GM12801 (cell line): ENCODE measurements around the gene SLC16A9.

ENCODE experiments used
- TF ChIP-seq, protein P1 (sequence below): IDR thresholded peaks from one replicate; pipeline ENCODE4 v1.5.1; 2011; ENCODE audit warnings: control low read depth; ENCODE audit not compliant: insufficient read length; ENCODE audit errors: extremely low read depth

SLC16A9 gene, protein sequence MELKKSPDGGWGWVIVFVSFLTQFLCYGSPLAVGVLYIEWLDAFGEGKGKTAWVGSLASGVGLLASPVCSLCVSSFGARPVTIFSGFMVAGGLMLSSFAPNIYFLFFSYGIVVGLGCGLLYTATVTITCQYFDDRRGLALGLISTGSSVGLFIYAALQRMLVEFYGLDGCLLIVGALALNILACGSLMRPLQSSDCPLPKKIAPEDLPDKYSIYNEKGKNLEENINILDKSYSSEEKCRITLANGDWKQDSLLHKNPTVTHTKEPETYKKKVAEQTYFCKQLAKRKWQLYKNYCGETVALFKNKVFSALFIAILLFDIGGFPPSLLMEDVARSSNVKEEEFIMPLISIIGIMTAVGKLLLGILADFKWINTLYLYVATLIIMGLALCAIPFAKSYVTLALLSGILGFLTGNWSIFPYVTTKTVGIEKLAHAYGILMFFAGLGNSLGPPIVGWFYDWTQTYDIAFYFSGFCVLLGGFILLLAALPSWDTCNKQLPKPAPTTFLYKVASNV

DNA sequence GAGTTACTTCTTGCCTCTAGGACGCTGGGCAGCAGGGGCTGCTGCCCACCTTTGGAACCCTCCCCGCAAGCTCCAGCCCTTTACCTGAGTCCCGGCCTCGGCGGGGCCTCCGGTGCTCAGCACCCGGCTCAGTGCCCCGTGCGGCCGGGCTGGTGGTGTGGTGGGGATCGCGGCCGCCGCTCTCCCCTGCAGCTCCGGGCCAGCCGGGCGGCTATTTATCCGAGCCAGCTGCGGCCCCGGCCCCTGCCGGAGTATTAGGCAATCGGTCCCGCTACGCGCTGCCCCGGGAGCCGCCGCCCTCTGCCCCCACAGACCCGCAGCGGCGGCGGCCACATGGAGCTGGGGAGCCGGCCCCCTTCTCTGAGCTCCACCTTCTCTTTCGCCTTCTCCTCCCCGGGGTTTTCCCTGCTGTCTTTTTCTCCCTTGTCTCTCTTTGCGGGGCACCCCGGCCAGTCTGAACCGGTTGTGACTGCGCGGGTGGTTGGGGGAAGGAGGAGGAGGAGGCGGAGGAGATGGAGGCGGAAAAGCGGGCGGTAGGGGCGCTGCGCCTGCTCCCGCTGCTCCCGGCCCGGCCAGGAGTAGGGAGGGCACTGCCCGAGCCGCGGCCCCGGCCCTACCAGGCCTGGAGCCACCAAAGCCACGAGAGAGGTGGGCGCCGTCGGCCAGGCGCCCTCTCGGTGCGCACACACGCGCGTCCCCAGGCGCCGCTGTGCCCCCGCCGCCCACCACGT, at the start of gene SLC16A9:
SLC16A9 (minus strand) TSS at position 456 of the 731 bp plus-strand sequence. CDS start 25,559 bp downstream, outside the sequence.
- TF ChIP-seq, protein P1, sequence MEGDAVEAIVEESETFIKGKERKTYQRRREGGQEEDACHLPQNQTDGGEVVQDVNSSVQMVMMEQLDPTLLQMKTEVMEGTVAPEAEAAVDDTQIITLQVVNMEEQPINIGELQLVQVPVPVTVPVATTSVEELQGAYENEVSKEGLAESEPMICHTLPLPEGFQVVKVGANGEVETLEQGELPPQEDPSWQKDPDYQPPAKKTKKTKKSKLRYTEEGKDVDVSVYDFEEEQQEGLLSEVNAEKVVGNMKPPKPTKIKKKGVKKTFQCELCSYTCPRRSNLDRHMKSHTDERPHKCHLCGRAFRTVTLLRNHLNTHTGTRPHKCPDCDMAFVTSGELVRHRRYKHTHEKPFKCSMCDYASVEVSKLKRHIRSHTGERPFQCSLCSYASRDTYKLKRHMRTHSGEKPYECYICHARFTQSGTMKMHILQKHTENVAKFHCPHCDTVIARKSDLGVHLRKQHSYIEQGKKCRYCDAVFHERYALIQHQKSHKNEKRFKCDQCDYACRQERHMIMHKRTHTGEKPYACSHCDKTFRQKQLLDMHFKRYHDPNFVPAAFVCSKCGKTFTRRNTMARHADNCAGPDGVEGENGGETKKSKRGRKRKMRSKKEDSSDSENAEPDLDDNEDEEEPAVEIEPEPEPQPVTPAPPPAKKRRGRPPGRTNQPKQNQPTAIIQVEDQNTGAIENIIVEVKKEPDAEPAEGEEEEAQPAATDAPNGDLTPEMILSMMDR = no peak

DNA sequence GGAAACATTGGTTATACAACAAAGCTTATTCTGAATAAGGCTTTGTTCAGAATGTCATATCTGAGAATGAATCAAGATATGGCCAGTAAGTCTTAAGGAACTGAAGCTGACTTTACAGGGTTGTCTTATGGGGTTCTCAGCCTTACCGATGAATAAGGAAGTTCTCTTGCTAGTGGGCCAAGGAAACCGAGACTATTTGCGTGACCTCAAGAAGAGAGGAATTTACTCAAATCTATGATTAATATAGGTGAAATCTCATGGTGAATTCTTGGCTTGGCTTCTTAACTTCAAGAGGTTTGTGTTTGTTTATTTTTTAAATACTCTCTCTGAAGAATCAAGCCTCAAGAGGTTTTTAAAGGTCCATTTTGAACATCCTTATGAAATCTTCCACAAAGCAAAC, 48.3 kb upstream of the SLC16A9 start:
- TF ChIP-seq, protein P1 = no peak

DNA sequence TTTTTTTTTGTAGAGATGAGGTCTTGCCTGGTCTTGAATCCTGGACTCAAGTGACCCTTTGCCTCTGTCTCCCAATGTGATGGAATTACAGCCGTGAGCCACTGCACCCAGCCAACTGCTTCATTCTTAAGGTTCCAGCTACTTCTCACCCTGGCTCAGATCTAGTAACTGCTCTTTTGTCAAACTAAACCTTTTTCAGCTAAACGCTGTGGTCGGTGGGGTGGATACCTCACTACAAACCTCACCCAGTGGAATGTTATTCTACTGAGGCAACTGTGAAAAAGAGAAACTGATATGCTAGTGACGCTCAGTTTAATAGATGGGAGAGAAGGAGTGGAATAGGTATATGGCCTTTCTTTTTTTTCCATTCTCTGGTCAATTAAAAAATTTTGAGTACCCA, 45.3 kb upstream of the SLC16A9 start:
- TF ChIP-seq, protein P1 = no peak

DNA sequence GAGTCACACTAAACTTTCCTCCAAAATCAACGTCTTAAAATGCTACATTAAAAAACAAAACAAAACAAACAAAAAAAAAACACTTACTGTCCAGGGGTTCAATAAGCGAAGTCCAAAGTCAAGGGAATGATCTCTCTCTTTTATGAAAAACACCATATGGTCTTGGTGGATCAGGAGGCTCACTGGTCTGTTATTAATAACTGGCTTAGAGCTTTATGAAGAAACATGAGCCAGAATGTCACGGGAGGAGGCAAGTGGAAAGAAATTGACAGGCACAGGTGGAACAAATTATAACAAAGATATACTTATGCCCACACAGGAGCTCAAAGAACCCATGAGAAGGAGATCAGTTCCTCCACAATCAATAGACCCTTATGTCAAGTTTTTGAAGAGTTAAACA, 43.6 kb upstream of the SLC16A9 start, which contains the start of gene MRLN:
MRLN (minus strand) TSS at position 189 of the 400 bp plus-strand sequence.
- TF ChIP-seq, protein P1 = no peak

DNA sequence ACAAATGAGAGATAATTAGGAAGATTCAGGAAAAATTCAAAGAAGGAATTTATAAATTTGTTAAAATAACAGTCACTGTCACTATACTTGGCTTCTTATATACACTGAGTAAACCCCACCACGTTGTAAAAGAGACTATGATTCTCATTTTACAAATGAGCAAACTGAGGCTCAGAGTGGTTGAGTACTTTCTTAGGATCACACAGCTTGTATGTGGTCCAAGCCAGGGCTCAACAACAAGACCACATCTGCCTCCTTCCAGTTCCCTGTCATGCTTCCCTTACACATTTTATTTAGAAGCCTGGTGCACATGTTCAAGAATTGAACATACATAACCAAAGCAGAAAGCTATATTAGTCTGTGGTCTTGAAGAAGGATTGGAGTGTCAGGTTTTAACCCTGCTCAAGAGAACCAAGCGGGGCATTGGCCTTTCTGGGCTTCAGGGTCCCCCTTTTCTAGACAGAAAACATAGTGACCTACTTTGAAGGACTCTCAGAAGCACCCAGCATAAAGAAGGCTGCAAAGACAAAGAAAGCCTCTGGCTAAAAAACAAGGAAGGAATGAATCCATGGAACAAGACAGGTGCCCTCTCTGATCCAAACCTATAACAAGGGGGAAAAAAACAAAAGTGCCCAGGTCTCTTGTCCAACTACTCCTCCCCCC, 42.8 kb upstream of the SLC16A9 start:
- TF ChIP-seq, protein P1 = no peak

DNA sequence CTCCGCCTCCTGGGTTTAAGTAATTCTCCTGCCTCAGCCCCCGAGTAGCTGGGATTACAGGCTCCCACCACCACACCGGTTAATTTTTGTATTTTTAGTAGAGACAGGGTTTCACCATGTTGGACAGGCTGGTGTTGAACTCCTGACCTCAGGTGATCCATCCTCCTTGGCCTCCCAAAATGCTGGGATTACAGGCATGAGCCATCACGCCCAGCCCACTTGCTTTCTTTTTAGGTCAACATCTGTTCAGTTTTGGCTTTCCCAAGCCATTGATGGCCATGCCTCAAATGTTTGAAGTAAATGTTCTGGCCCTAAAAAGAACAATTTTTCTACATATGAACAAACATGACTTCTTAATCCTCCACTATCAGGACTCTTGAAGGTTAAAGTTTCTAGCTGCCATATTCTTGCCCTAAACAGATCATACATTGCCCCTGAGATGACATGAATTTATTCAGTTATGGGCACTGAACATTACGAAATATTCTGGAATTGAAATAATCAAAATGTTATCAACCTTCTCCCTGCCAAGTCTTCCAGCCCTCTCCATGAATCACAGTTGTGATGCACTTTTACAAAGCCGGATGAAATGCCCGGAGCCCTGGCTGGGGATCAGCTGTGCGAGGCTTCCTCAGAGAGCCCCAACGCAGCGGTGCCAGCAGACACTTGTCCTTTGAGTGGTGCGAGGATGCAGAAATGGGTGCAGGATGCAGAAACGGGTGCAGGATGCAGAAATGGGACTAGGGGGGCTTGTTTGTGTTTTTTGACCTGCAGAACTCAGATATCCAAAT, 40.7 kb upstream of the SLC16A9 start:
- TF ChIP-seq, protein P1 = no peak
